Ishikawa (cell line): ENCODE measurements around the gene MLC1.

Experiments
- CEBPB ChIP-seq: IDR thresholded peaks from 2 replicates; pipeline ENCODE4 v1.6.1; 2012
- EP300 ChIP-seq: IDR thresholded peaks from 2 replicates; pipeline ENCODE4 v1.6.1; 2012; ENCODE audit warnings: borderline replicate concordance
- MAX ChIP-seq: IDR thresholded peaks from 2 replicates; pipeline ENCODE4 v1.6.1; 2012
- YY1 ChIP-seq: IDR thresholded peaks from 2 replicates; pipeline ENCODE4 v1.6.1; 2012; ENCODE audit warnings: low read depth

- TF ChIP-seq CEBPB (no peak), EP300 (no peak), MAX (no peak), YY1 (no peak)
These were observed 39.2 kb downstream of the MLC1 start for GRCh38 chr22:50046019-50046415.
